ENCODE measurements around the gene RTP2.

Gene RTP2

GRCh38 chr3:187679638-187680396 lies 22.5 kb downstream of the RTP2 start:
- no peaks in the 10 kb centered on the region for H3K36me3 ChIP-seq (ENCODE audit: insufficient read depth, low read length)
- H3K27ac ChIP-seq: no peak overlapping the region
- H3K4me3 ChIP-seq: no peak overlapping the region
- DNase-seq (ENCODE audit: low read depth, low spot score): peak; percentile 45
- no peaks in the 10 kb centered on the region for H3K9me3 ChIP-seq (ENCODE audit: low read depth, low read length)
- H3K9ac ChIP-seq (ENCODE audit: insufficient read length): no peak overlapping the region
- TF ChIP-seq FOXP2 (optimal IDR thresholded peaks at IDR 0.05; ENCODE audit: control extremely low read depth, extremely low read length, insufficient read depth): no peak
- TF ChIP-seq EZH2 (IDR thresholded peaks at IDR 0.05): no peak
- TF ChIP-seq POLR2AphosphoS5 (IDR thresholded peaks at IDR 0.05; ENCODE audit: borderline replicate concordance, low read depth, low read length): no peak

- Histone ChIP-seq H3K4me3 (no peak overlapping the region), H3K36me3 (ENCODE audit: insufficient read depth, low read length) (no peaks in the 10 kb centered on the region), H3K9ac (ENCODE audit: insufficient read length) (no peak overlapping the region), H3K9me3 (ENCODE audit: low read depth, low read length) (no peaks in the 10 kb centered on the region), H3K27ac (no peak overlapping the region)
- DNase-seq (ENCODE audit: low read depth, low spot score): peak; percentile 60
- TF ChIP-seq EZH2 (IDR thresholded peaks at IDR 0.05): no peak
- TF ChIP-seq POLR2AphosphoS5 (IDR thresholded peaks at IDR 0.05; ENCODE audit: borderline replicate concordance, low read depth, low read length): no peak
- TF ChIP-seq FOXP2 (optimal IDR thresholded peaks at IDR 0.05; ENCODE audit: control extremely low read depth, extremely low read length, insufficient read depth): no peak
Observed at GRCh38 chr3:187678726-187679268, 23.6 kb downstream of the RTP2 start.

GRCh38 chr3:187677604-187678003 lies 24.8 kb downstream of the RTP2 start:
- H3K36me3 ChIP-seq (ENCODE audit: insufficient read depth, low read length): no peaks in the 10 kb centered on the region

GRCh38 chr3:187673012-187673411 lies 29.3 kb downstream of the RTP2 start:
- H3K9ac ChIP-seq (ENCODE audit: insufficient read length): no peak overlapping the region
- no peak for TF ChIP-seq POLR2AphosphoS5 (IDR thresholded peaks at IDR 0.05; ENCODE audit: borderline replicate concordance, low read depth, low read length)
- no peak for TF ChIP-seq EZH2 (IDR thresholded peaks at IDR 0.05)
- no peak for TF ChIP-seq FOXP2 (optimal IDR thresholded peaks at IDR 0.05; ENCODE audit: control extremely low read depth, extremely low read length, insufficient read depth)
- no peaks in the 10 kb centered on the region for H3K9me3 ChIP-seq (ENCODE audit: low read depth, low read length)
- H3K36me3 ChIP-seq (ENCODE audit: insufficient read depth, low read length): no peaks in the 10 kb centered on the region
- no peak for DNase-seq (ENCODE audit: low read depth, low spot score)
- H3K4me3 ChIP-seq: no peak overlapping the region
- H3K27ac ChIP-seq: no peak overlapping the region

More at GRCh38 chr3:187677604-187678003, 24.8 kb downstream of the RTP2 start:
- H3K4me3 ChIP-seq: no peak overlapping the region
- H3K9ac ChIP-seq (ENCODE audit: insufficient read length): no peak overlapping the region
- DNase-seq (ENCODE audit: low read depth, low spot score): no peak
- TF ChIP-seq FOXP2 (optimal IDR thresholded peaks at IDR 0.05; ENCODE audit: control extremely low read depth, extremely low read length, insufficient read depth) (no peak), POLR2AphosphoS5 (IDR thresholded peaks at IDR 0.05; ENCODE audit: borderline replicate concordance, low read depth, low read length) (no peak), EZH2 (IDR thresholded peaks at IDR 0.05) (no peak)
- H3K27ac ChIP-seq: no peak overlapping the region
- no peaks in the 10 kb centered on the region for H3K9me3 ChIP-seq (ENCODE audit: low read depth, low read length)

GRCh38 chr3:187669675-187670504 lies 32.5 kb downstream of the RTP2 start, which contains the start of gene SST:
SST (minus strand) TSS chr3:187670394; CDS start chr3:187670291, 103 bp downstream.
- no peak for DNase-seq (ENCODE audit: low read depth, low spot score)
- Histone ChIP-seq H3K9me3 (ENCODE audit: low read depth, low read length) (no peaks in the 10 kb centered on the region), H3K36me3 (ENCODE audit: insufficient read depth, low read length) (no peaks in the 10 kb centered on the region), H3K9ac (ENCODE audit: insufficient read length) (no peak within 1 kb of the TSS), H3K27ac (no peak within 1 kb of the TSS), H3K4me3 (no peak within 1 kb of the TSS)
- no peak for TF ChIP-seq POLR2AphosphoS5 (IDR thresholded peaks at IDR 0.05; ENCODE audit: borderline replicate concordance, low read depth, low read length)
- TF ChIP-seq EZH2 (IDR thresholded peaks at IDR 0.05): no peak
- no peak for TF ChIP-seq FOXP2 (optimal IDR thresholded peaks at IDR 0.05; ENCODE audit: control extremely low read depth, extremely low read length, insufficient read depth)

- DNase-seq (ENCODE audit: low read depth, low spot score): no peak
- Histone ChIP-seq H3K9me3 (ENCODE audit: low read depth, low read length) (no peaks in the 10 kb centered on the region), H3K36me3 (ENCODE audit: insufficient read depth, low read length) (no peaks in the 10 kb centered on the region), H3K27ac (no peak overlapping the region), H3K4me3 (no peak overlapping the region), H3K9ac (ENCODE audit: insufficient read length) (no peak overlapping the region)
- TF ChIP-seq FOXP2 (optimal IDR thresholded peaks at IDR 0.05; ENCODE audit: control extremely low read depth, extremely low read length, insufficient read depth): no peak
- no peak for TF ChIP-seq EZH2 (IDR thresholded peaks at IDR 0.05)
- no peak for TF ChIP-seq POLR2AphosphoS5 (IDR thresholded peaks at IDR 0.05; ENCODE audit: borderline replicate concordance, low read depth, low read length)
Observed at GRCh38 chr3:187667526-187667925, 34.8 kb downstream of the RTP2 start.

- DNase-seq (ENCODE audit: low read depth, low spot score): no peak
- no peak overlapping the region for H3K9ac ChIP-seq (ENCODE audit: insufficient read length)
- peak; percentile 19 for TF ChIP-seq EZH2 (IDR thresholded peaks at IDR 0.05)
- TF ChIP-seq FOXP2 (optimal IDR thresholded peaks at IDR 0.05; ENCODE audit: control extremely low read depth, extremely low read length, insufficient read depth): no peak
Observed at GRCh38 chr3:187665764-187666402, 36.5 kb downstream of the RTP2 start.

GRCh38 chr3:187665010-187665409 lies 37.3 kb downstream of the RTP2 start:
- no peaks in the 10 kb centered on the region for H3K36me3 ChIP-seq (ENCODE audit: insufficient read depth, low read length)
- H3K9ac ChIP-seq (ENCODE audit: insufficient read length): no peak overlapping the region
- no peak for TF ChIP-seq FOXP2 (optimal IDR thresholded peaks at IDR 0.05; ENCODE audit: control extremely low read depth, extremely low read length, insufficient read depth)
- TF ChIP-seq POLR2AphosphoS5 (IDR thresholded peaks at IDR 0.05; ENCODE audit: borderline replicate concordance, low read depth, low read length): no peak
- no peak for TF ChIP-seq EZH2 (IDR thresholded peaks at IDR 0.05)
- no peak overlapping the region for H3K4me3 ChIP-seq
- no peaks in the 10 kb centered on the region for H3K9me3 ChIP-seq (ENCODE audit: low read depth, low read length)
- H3K27ac ChIP-seq: no peak overlapping the region
- no peak for DNase-seq (ENCODE audit: low read depth, low spot score)

More at GRCh38 chr3:187665764-187666402, 36.5 kb downstream of the RTP2 start:
- no peaks in the 10 kb centered on the region for H3K9me3 ChIP-seq (ENCODE audit: low read depth, low read length)
- no peak overlapping the region for H3K4me3 ChIP-seq
- H3K36me3 ChIP-seq (ENCODE audit: insufficient read depth, low read length): no peaks in the 10 kb centered on the region
- no peak overlapping the region for H3K27ac ChIP-seq

All from SK-N-MC (cell line).